ENCODE data around the gene NAV1.
"Not testable (repeated sequence)": the region's sequence is repeated elsewhere in the genome, so short reads cannot be mapped to it uniquely, and the experiment has no call there.

Gene NAV1

GRCh38 chr1:201539561-201540431 is 869 bp downstream of the NAV1 start:
- no peak overlapping the region for H3K4me3 ChIP-seq (ENCODE audit: low read length)
- DNase-seq (ENCODE audit: low read depth, low spot score): peak; percentile 36

DNA sequence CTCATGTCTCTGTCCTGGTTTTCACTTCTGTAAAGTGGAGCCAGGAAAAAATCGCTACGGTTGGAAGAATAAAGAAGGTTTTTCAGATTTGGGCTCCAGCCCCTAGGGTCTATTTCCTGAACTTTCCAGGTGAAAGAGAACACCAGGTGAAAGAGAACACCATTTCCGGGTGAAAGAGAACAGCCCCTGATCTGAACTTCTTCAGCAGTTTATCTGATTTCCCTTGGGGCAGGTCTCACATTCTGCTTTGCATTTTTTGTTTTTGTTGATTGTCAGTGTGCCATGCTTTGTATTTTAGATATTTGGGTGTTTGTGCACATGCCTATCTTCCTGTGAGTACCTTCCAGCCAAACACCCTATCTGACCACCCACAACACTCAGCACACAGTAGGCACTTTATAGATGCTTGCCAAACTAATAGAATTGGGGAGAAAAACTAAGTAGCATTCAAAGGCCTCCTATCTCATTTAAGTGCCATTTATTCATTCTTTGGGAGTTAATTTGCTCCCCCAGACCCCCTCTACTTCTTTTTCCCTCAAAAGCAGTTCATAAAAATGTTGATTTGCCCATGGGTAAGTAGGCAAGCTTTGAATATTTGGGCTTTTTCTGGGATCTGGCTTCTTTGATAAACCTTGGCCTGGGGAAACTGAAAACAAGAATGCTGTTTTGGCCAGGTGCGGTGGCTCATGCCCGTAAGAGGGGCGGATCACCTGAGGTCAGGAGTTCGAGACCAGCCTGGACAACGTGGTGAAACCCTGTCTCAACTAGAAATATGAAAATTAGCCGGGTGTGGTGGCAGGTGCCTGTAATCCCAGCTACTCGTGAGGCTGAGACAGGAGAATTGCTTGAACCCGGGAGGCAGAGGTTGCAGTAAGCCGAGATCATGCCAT is 2.2 kb downstream of the NAV1 start:
- no peak for DNase-seq (ENCODE audit: low read depth, low spot score)
- H3K4me3 ChIP-seq (ENCODE audit: low read length): no peak overlapping the region

DNA sequence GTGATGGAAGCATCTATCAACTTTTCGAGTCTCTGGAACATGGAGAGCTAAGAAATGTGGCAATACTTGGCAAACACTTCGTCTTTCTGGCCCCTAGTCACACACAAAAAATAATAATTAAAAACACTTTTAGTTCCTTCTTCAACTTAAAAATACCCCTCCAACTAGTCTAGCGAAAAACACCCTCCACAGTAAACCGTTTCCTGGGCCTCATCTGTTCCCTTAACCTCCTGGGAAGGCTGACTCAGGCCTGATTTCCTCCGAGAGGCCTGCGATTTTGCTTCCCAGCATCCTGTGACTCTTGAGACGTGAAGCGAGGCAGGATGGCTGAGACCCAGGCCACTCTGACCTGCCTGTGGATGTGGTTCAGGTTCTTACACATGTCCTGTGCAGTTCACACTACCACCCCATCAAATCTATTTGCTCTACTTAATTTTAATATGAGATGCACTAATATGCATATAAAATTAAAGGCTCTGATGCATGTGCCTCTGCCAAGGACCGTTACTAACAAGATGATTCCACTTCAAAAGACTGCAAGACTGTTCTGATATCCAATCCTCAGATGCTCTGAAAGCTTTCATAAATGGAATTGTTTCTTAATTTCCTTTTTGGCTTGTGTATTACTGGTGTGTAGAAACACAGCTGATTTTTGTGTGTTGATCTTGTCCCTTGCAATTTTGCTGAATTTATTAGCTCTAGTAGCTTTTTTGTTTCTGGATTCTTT is 3.5 kb downstream of the NAV1 start:
- DNase-seq (ENCODE audit: low read depth, low spot score): no peak
- H3K4me3 ChIP-seq (ENCODE audit: low read length): no peak overlapping the region

DNA sequence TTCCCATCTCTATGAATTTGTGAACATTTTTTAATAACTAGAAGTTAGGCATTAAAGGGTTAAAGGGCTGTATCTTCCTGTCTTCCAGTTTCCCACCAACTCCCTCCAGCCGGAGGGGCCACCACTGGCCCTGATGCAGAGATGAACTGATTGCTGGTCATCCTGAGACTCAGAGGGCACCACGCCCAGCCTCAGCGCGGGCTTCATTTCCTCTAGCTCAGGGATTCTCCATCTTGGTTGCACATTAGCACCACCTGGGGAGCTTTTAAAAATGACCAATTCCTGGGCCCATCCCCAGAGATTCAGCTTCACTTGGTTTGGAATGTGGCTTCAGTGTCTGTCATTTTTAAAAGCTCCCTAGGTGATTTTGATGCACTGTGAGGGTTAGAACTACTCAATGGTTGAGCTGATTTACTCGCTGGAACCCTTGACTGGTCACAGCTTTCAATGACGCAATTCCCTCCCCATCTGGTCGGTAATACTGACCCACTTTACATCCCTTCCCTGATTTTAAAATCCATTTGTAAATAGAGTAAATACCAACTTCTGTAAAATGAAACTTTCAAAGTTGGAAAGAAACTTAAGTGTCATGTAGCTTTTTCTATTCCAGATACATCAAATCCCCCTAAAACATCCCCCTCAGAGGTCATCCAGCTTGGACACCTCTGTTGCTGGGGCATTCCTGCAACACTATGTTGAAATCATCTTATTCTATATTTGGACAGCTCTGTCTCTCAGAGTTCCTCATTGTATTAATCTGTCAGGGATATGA is 5.1 kb downstream of the NAV1 start:
- H3K4me3 ChIP-seq (ENCODE audit: low read length): no peak overlapping the region
- no peak for DNase-seq (ENCODE audit: low read depth, low spot score)

- H3K4me3 ChIP-seq (ENCODE audit: low read length): no peak overlapping the region
- DNase-seq (ENCODE audit: low read depth, low spot score): no peak
Measured at GRCh38 chr1:201544710-201545109, 5.8 kb downstream of the NAV1 start.

DNA sequence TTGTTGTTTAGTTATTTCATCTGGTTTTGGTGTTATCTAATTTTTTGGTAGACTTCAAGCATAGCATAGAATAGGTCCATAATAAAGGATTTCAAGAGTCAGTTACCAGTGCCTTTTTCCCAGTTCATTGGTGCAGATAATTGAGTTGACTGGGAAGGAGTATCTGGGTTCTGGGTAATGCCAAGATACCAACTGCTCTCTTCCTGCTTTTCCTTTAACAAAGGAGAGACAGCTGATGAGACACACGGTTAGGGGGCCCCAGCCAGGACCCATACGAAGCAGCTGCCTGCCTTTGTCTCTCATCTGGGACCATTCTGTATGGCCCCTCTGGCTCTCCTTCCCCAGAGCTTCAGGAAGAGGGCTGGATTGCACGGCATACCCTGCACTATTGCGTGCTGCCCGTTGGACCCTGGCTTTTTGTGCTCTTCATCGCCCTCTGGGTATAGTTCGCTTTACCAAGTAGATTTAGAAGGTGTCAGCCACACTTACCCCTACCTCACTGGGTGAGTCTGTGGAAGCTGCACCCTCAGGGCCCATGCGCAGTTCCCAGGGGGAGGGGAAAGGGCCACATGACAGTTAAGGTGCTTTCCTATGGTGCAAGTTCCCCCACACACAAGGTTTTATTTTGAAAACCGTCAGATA is 7.0 kb downstream of the NAV1 start:
- H3K4me3 ChIP-seq (ENCODE audit: low read length): no peak overlapping the region
- no peak for DNase-seq (ENCODE audit: low read depth, low spot score)

GRCh38 chr1:201549522-201549921 is 10.6 kb downstream of the NAV1 start:
- not testable (repeated sequence) for DNase-seq (ENCODE audit: low read depth, low spot score); H3K4me3 ChIP-seq (ENCODE audit: low read length)

GRCh38 chr1:201551096-201551495 is 12.2 kb downstream of the NAV1 start:
- no peak overlapping the region for H3K4me3 ChIP-seq (ENCODE audit: low read length)
- DNase-seq (ENCODE audit: low read depth, low spot score): no peak

GRCh38 chr1:201551877-201552731 is 13.2 kb downstream of the NAV1 start:
- DNase-seq (ENCODE audit: low read depth, low spot score): no peak
- H3K4me3 ChIP-seq (ENCODE audit: low read length): no peak overlapping the region

DNA sequence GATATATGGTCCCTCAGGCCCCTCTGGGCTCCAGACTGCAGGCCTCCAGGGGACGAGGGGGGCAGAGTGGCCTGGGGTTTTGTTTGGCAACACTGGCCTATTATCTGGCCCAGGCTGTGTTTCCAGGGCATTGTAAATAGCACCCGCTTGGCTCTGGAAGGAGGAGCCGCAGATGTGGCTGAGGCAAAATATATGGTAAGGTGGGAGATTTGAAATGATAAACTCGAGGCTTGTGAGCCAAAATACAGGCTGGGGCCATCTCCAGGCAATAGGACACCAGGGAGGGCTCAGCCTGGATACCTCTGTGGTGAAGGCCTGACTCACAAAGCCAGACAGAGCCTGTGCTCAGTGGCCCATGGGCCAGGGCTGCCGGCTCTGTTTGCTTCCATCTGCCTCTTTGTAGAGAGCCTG is 14.0 kb downstream of the NAV1 start:
- H3K4me3 ChIP-seq (ENCODE audit: low read length): no peak overlapping the region
- no peak for DNase-seq (ENCODE audit: low read depth, low spot score)

- no peak for DNase-seq (ENCODE audit: low read depth, low spot score)
- H3K4me3 ChIP-seq (ENCODE audit: low read length): no peak overlapping the region
Measured at GRCh38 chr1:201553496-201554189, 14.7 kb downstream of the NAV1 start.

DNA sequence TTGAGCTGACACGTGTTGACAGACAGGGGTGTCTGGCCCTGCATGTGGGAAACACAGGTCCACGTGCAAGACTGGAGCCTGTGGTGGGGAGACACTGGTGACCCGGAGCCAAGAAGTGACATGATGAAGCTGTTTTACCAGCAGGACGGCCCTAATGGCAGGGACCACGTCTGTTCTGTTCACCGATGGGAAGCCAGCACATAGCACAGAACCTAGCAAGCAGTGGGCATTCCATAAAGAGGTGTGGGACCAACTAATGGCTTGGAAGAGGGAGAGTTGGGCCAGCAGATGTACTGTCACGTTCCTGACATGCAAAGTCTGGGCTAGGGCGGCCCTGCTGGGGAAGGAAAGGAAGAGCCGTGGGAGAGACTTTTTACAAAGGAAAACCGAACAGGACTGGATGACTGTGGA is 15.3 kb downstream of the NAV1 start:
- no peak for DNase-seq (ENCODE audit: low read depth, low spot score)
- H3K4me3 ChIP-seq (ENCODE audit: low read length): no peak overlapping the region

DNA sequence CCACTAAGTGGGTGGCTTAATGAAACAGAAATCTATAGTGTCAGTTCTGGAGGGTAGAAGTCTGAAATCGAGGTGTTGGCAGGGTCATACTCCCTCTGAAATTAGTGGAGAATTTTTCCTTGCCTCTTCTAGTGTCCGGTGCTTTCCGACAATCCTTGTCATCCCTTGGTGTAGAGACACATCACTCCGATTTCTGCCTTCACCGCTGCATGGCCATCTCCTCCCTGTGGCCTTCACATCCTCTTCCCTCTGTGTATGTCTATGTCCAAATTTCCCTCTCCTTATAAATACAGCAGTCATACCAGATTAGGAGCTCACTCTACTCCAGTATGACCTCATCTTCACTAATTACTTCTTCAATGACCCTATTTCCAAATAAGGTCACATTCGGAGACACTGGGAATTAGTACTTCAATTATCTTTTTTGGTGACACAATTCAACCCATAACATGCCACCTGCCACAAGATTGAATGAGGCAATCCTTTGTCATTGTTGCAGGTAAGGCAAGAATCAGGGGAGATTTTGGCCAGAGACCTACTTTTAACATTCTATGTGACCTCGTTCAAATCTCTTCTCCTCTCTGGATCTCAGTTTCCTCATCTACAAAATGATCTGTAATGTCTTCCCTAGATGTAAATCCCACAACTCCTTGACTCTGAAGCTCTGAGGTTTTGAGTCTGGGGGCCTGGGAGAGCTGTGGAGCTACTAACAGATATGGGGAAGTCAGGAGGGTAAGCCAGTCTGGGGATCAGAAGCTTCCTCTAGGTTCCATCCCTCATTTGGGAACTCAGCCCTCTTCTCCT is 16.1 kb downstream of the NAV1 start:
- no peak for DNase-seq (ENCODE audit: low read depth, low spot score)

DNA sequence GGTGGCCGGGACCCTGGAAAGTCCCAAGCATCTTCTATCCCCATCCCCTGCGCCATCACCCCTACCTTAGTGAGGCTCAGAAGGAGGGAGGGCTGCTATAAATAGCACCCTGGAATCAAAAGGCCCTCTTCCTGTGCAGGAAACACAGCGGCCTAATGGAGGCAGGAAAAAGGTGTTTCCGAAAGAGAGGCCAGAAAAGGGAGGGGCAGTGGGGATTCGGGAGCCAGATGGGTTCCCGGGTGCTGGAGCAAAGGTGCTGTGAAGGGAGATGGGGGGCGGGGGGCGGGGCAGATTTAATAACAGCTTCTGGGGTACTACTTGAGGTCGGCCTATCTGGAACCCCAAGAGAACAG is 16.6 kb downstream of the NAV1 start:
- no peak overlapping the region for H3K4me3 ChIP-seq (ENCODE audit: low read length)
- peak; percentile 26 for DNase-seq (ENCODE audit: low read depth, low spot score)

More for the DNA sequence above, 16.1 kb downstream of the NAV1 start:
- no peak overlapping the region for H3K4me3 ChIP-seq (ENCODE audit: low read length)

- H3K4me3 ChIP-seq (ENCODE audit: low read length): no peak overlapping the region
Measured at GRCh38 chr1:201556841-201557571, 18.1 kb downstream of the NAV1 start.

DNA sequence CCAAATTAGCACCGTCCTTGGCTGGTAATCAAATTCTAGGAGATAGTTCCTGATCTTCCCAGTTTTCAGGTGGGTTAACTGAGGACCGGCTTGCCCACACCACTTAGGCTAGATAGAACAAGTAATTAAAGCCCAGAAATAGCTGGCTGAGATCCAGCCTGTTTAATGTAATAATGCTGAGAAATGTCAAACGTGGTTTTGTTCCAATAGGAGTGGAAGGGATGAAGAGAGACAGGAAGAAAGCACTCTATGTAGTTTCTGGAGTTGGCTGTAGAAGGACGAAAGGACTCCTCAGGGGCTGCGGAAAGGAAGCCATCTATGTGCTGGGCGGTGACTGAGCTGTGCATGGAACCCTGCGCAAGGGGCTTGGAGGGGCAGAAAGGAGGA is 18.6 kb downstream of the NAV1 start:
- DNase-seq (ENCODE audit: low read depth, low spot score): no peak

More at GRCh38 chr1:201556841-201557571, 18.1 kb downstream of the NAV1 start:
- DNase-seq (ENCODE audit: low read depth, low spot score): no peak

More for the DNA sequence above, 18.6 kb downstream of the NAV1 start:
- no peak overlapping the region for H3K4me3 ChIP-seq (ENCODE audit: low read length)

Data from Jurkat, Clone E6-1 (cell line).